Measurements from ENCODE around the gene MSH5. TPM values are rescaled to one million over a fixed set of nuclear protein-coding genes. Genes with fewer than 3 reads are reported as not detected.

Gene MSH5
- total RNA-seq, 3 donors from 2014 or later (not counting 1 experiment from before 2014, with no cell fraction given): 28.2 to 44.6 (median 43.7) TPM

- 95% methylated on average over 8 of the region's 8 CpGs for WGBS (ENCODE audit: insufficient coverage)
These were observed 21.5 kb downstream of the MSH5 start for GRCh38 chr6:31761343-31761742.

GRCh38 chr6:31762356-31762755 is 22.6 kb downstream of the MSH5 start, which contains the start of gene SAPCD1:
Gene SAPCD1 (plus strand): TSS chr6:31762656. CDS start chr6:31763055, 399 bp downstream.
- no peaks in the 10 kb centered on the region for H3K27me3 ChIP-seq (ENCODE audit: control insufficient read depth, insufficient read depth, low read length)
- 84% methylated on average over 4 of the region's 4 CpGs for WGBS (ENCODE audit: insufficient coverage)
- no peak within 1 kb of the TSS for H3K27ac Mint-ChIP-seq
- no peaks in the 10 kb centered on the region for H3K27me3 Mint-ChIP-seq (ENCODE audit: low read depth in 2 of 2)
- H3K9me3 Mint-ChIP-seq: no peaks in the 10 kb centered on the region
- no peaks in the 10 kb centered on the region for H3K4me1 ChIP-seq (ENCODE audit: control insufficient read depth, insufficient read depth, low read length)
- no peak within 1 kb of the TSS for H3K4me3 ChIP-seq (ENCODE audit: low read length)
- H3K4me3 Mint-ChIP-seq: no peak within 1 kb of the TSS
- H3K27ac ChIP-seq (ENCODE audit: low read length): no peak within 1 kb of the TSS
- H3K36me3 ChIP-seq (ENCODE audit: control insufficient read depth, insufficient read depth, low read length): peaks cover 3% of the 10 kb centered on the region
- TF ChIP-seq, protein P1, sequence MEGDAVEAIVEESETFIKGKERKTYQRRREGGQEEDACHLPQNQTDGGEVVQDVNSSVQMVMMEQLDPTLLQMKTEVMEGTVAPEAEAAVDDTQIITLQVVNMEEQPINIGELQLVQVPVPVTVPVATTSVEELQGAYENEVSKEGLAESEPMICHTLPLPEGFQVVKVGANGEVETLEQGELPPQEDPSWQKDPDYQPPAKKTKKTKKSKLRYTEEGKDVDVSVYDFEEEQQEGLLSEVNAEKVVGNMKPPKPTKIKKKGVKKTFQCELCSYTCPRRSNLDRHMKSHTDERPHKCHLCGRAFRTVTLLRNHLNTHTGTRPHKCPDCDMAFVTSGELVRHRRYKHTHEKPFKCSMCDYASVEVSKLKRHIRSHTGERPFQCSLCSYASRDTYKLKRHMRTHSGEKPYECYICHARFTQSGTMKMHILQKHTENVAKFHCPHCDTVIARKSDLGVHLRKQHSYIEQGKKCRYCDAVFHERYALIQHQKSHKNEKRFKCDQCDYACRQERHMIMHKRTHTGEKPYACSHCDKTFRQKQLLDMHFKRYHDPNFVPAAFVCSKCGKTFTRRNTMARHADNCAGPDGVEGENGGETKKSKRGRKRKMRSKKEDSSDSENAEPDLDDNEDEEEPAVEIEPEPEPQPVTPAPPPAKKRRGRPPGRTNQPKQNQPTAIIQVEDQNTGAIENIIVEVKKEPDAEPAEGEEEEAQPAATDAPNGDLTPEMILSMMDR (IDR thresholded peaks at IDR 0.05): no peak
- intact Hi-C loops (cut with micrococcal nuclease): no loop called here
- H3K36me3 Mint-ChIP-seq: no peaks in the 10 kb centered on the region
- H3K9me3 ChIP-seq (ENCODE audit: control insufficient read depth, insufficient read depth, low read length): no peaks in the 10 kb centered on the region
- DNase-seq (no peak), ATAC-seq (no peak)
- H3K4me1 Mint-ChIP-seq: peaks cover 0 to 7% of the 10 kb centered on the region in 2 donors

More at GRCh38 chr6:31761343-31761742, 21.5 kb downstream of the MSH5 start:
- Histone ChIP-seq H3K27ac (ENCODE audit: low read length) (no peak overlapping the region), H3K4me3 (ENCODE audit: low read length) (no peak overlapping the region), H3K36me3 (ENCODE audit: control insufficient read depth, insufficient read depth, low read length) (peaks cover 3% of the 10 kb centered on the region), H3K4me1 (ENCODE audit: control insufficient read depth, insufficient read depth, low read length) (no peaks in the 10 kb centered on the region), H3K27me3 (ENCODE audit: control insufficient read depth, insufficient read depth, low read length) (no peaks in the 10 kb centered on the region), H3K9me3 (ENCODE audit: control insufficient read depth, insufficient read depth, low read length) (no peaks in the 10 kb centered on the region)
- no peak for ATAC-seq
- TF ChIP-seq, protein P1 (IDR thresholded peaks at IDR 0.05): no peak
- H3K36me3 Mint-ChIP-seq: no peaks in the 10 kb centered on the region
- intact Hi-C loops (cut with micrococcal nuclease): no loop called here
- H3K4me3 Mint-ChIP-seq: no peak overlapping the region
- H3K27ac Mint-ChIP-seq: no peak overlapping the region
- DNase-seq: no peak
- no peaks in the 10 kb centered on the region for H3K9me3 Mint-ChIP-seq
- H3K4me1 Mint-ChIP-seq: peaks cover 0 to 5% of the 10 kb centered on the region in 2 donors
- H3K27me3 Mint-ChIP-seq (ENCODE audit: low read depth in 2 of 2): no peaks in the 10 kb centered on the region

DNA sequence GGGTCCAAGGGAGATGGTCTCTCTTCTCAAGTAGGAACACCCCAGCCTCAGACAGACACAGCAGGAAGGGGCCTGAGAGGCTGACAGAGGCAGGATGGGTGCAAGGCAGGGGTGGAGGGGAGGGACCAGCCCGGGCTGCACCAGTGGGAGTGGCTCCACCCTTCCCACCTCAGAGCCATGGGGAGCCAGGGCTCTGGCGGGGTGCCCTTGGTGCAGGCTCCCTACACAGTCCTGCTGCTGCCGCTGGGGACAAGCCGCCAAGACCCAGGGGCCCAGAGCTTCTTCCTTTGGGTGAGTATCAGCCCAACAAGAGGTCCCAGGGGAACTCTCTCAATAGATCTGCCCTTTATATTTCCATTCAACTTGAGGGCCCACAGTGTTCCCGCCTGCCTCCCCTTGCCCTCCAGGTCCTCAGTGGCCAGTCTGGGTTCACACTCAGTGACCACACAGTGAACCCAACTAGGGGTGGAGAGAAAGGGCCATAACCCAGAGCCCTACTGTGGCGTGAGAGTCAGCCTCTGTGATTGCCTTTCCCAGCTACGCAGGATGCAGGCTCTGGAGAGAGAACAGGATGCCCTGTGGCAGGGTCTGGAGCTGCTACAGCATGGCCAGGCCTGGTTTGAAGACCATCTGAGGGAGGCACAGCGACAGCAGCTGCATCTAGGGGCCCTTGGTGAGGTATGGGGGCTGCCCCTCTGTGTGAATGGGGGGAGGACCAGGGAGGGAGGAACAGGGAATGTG is 23.2 kb downstream of the MSH5 start:
- Mint-ChIP-seq H3K4me1 (peaks cover 0 to 10% of the 10 kb centered on the region in 2 donors), H3K27ac (no peak overlapping the region), H3K9me3 (no peaks in the 10 kb centered on the region), H3K27me3 (ENCODE audit: low read depth in 2 of 2) (no peaks in the 10 kb centered on the region), H3K36me3 (no peaks in the 10 kb centered on the region), H3K4me3 (no peak overlapping the region)
- no peak for ATAC-seq
- intact Hi-C loops (cut with micrococcal nuclease): no loop called here
- H3K4me1 ChIP-seq (ENCODE audit: control insufficient read depth, insufficient read depth, low read length): no peaks in the 10 kb centered on the region
- no peak overlapping the region for H3K4me3 ChIP-seq (ENCODE audit: low read length)
- no peaks in the 10 kb centered on the region for H3K27me3 ChIP-seq (ENCODE audit: control insufficient read depth, insufficient read depth, low read length)
- 91% methylated on average over 8 of the region's 8 CpGs for WGBS (ENCODE audit: insufficient coverage)
- H3K27ac ChIP-seq (ENCODE audit: low read length): no peak overlapping the region
- TF ChIP-seq, protein P1 (IDR thresholded peaks at IDR 0.05): no peak
- no peak for DNase-seq
- H3K9me3 ChIP-seq (ENCODE audit: control insufficient read depth, insufficient read depth, low read length): no peaks in the 10 kb centered on the region
- peaks cover 3% of the 10 kb centered on the region for H3K36me3 ChIP-seq (ENCODE audit: control insufficient read depth, insufficient read depth, low read length)

DNA sequence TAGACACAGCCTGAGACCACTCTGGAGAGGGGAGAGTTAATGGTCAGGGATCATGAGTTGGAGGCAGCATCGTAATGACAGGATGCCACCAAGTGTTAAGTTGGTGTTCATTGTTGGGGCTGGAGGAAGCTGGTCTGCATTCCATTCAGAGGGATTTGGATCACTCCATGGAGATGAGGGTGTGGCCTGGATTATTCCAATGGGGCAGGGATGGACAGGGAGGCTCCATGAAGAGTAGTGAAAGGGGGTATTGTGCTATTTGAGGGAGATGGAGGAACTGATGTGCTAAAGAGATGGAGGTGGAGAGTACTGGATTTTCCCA is 23.8 kb downstream of the MSH5 start:
- H3K36me3 Mint-ChIP-seq: no peaks in the 10 kb centered on the region
- Histone ChIP-seq H3K27me3 (ENCODE audit: control insufficient read depth, insufficient read depth, low read length) (no peaks in the 10 kb centered on the region), H3K4me1 (ENCODE audit: control insufficient read depth, insufficient read depth, low read length) (no peaks in the 10 kb centered on the region), H3K4me3 (ENCODE audit: low read length) (no peak overlapping the region), H3K27ac (ENCODE audit: low read length) (no peak overlapping the region), H3K9me3 (ENCODE audit: control insufficient read depth, insufficient read depth, low read length) (no peaks in the 10 kb centered on the region), H3K36me3 (ENCODE audit: control insufficient read depth, insufficient read depth, low read length) (peaks cover 3% of the 10 kb centered on the region)
- H3K27me3 Mint-ChIP-seq (ENCODE audit: low read depth in 2 of 2): no peaks in the 10 kb centered on the region
- H3K4me3 Mint-ChIP-seq: no peak overlapping the region
- no peak overlapping the region for H3K27ac Mint-ChIP-seq
- DNase-seq (no peak), ATAC-seq (no peak)
- peaks cover 0 to 10% of the 10 kb centered on the region in 2 donors for H3K4me1 Mint-ChIP-seq
- no peaks in the 10 kb centered on the region for H3K9me3 Mint-ChIP-seq
- TF ChIP-seq, protein P1 (IDR thresholded peaks at IDR 0.05): no peak
- WGBS (ENCODE audit: insufficient coverage): 88% methylated on average over 1 of the region's 1 CpG
- intact Hi-C loops (cut with micrococcal nuclease): no loop called here
